HL-60 (cell line): ENCODE measurements around the gene MYO3B.

Source experiments
- CTCF ChIP-seq: IDR thresholded peaks from one replicate; pipeline ENCODE4 v1.5.1; 2011; ENCODE audit warnings: low read length, control low read depth, inconsistent platforms; ENCODE audit not compliant: insufficient read depth
- GABPA ChIP-seq: IDR thresholded peaks from 2 replicates; pipeline ENCODE4 v1.6.1; 2012; ENCODE audit warnings: low read depth
- POLR2AphosphoS5 ChIP-seq: IDR thresholded peaks from 2 replicates; pipeline ENCODE4 v1.6.1; 2012; ENCODE audit warnings: low read depth
- REST ChIP-seq: IDR thresholded peaks from 2 replicates; pipeline ENCODE4 v1.6.1; 2012; ENCODE audit warnings: low read depth; ENCODE audit not compliant: insufficient replicate concordance

GRCh38 chr2:170146784-170147183 lies 31.2 kb upstream of the MYO3B start:
- TF ChIP-seq CTCF (no peak), POLR2AphosphoS5 (no peak), GABPA (no peak), REST (no peak)
